GM12878 (cell line): ENCODE results near the gene OR8U1. TPM values are rescaled to one million over a fixed set of nuclear protein-coding genes. Genes with fewer than 3 reads are reported as not detected.

Experiments
- ATAC-seq: fragments of 200-7000 bp; cut with Tn5 transposase; 3 replicates; pipeline ENCODE4 v1.9.1; 2020; ENCODE audit warnings: mild to moderate bottlenecking, moderate library complexity
- BruUV-seq: library from RNA; stranded (reverse); fragments of 400-500 nt; replicated peaks from 2 replicates; lab custom pipeline; 2021; lab: Mats Ljungman, UMichigan
- CTCF ChIA-PET: fragments of 300-600 bp; sonication (Branson Sonifier 250); formaldehyde crosslinking; extraction: SDS; loops from one replicate; lab custom pipeline; 2021; ENCODE audit warnings: inconsistent platforms; lab: Yijun Ruan, JAX
- POLR2A ChIA-PET: fragments of 350-600 bp; formaldehyde crosslinking; extraction: SDS; loops from one replicate; lab custom pipeline; 2021; ENCODE audit warnings: inconsistent platforms; lab: Charles Lee
- RAD21 ChIA-PET: fragments of 300-600 bp; sonication (Branson Sonifier 250); formaldehyde crosslinking; loops from one replicate; lab custom pipeline; 2023; ENCODE audit warnings: antibody characterized with exemption; ENCODE audit not compliant: unreplicated experiment; lab: Charles Lee
- SMC1A ChIA-PET: fragments of 300-600 bp; sonication (Branson Sonifier 250); formaldehyde crosslinking; loops from one replicate; lab custom pipeline; 2023; ENCODE audit not compliant: unreplicated experiment, uncharacterized antibody; lab: Charles Lee
- DNase-seq: peaks from one replicate; pipeline ENCODE4 v3.0.0-alpha.2; 2011; ENCODE audit warnings: low read depth, low spot score
- FAIRE-seq: peaks from 3 replicates; lab custom pipeline; 2011; peaks lifted over from hg19 to GRCh38; lab: Jason Lieb, UNC
- H2AFZ ChIP-seq: 2 replicates; pipeline ENCODE4 v1.6.0; 2011; ENCODE audit warnings: low read depth, low read length, control low read depth; ENCODE audit not compliant: control insufficient read depth
- H3K27ac ChIP-seq: 2 replicates; pipeline ENCODE4 v1.5.1; 2011; ENCODE audit warnings: control low read depth; ENCODE audit not compliant: control insufficient read depth, insufficient read depth
- H3K27me3 ChIP-seq, 2 experiments: replicated peaks in 1 of 2; 2 replicates each; pipeline versions ENCODE4 v1.6.0 to v1.6.1; 2011; ENCODE audit warnings: low read length in 1 of 2; ENCODE audit not compliant: control insufficient read depth in 2 of 2, insufficient read depth in 2 of 2
- H3K36me3 ChIP-seq, 2 experiments: 2 replicates each; pipeline ENCODE4 v1.5.1; 2011; ENCODE audit warnings: low read length in 1 of 2; ENCODE audit not compliant: control insufficient read depth in 2 of 2, insufficient read depth in 2 of 2
- H3K4me1 ChIP-seq: 2 replicates; pipeline ENCODE4 v1.6.1; 2011; ENCODE audit warnings: mild to moderate bottlenecking, low read length, moderate library complexity, mixed read lengths; ENCODE audit not compliant: control insufficient read depth, insufficient read depth
- H3K4me2 ChIP-seq: 2 replicates; pipeline ENCODE4 v1.6.0; 2011; ENCODE audit warnings: control low read depth; ENCODE audit not compliant: control insufficient read depth, insufficient read depth
- H3K4me3 ChIP-seq: fragments of 200-600 bp; sonication (generic); 2 replicates; pipeline ENCODE4 v1.5.1; 2016
- H3K79me2 ChIP-seq: 2 replicates; pipeline ENCODE4 v1.6.0; 2011; ENCODE audit warnings: low read length; ENCODE audit not compliant: control insufficient read depth, insufficient read depth
- H3K9ac ChIP-seq: 2 replicates; pipeline ENCODE4 v1.8.0; 2011; ENCODE audit warnings: low read length, control low read depth, mixed read lengths; ENCODE audit not compliant: control insufficient read depth, insufficient read depth
- H3K9me3 ChIP-seq: replicated peaks from 3 replicates; pipeline ENCODE4 v1.5.1; 2011; ENCODE audit warnings: mild to moderate bottlenecking, low read length; ENCODE audit not compliant: control insufficient read depth, insufficient read depth
- H4K20me1 ChIP-seq: 2 replicates; pipeline ENCODE4 v1.6.0; 2011; ENCODE audit not compliant: control insufficient read depth, insufficient read depth
- BHLHE40 ChIP-seq, 2 experiments: fragments of 450-650 bp in 1 of 2; IDR thresholded peaks; 2 replicates each; pipeline ENCODE4 v1.6.1; 2011 to 2017; ENCODE audit warnings: low read depth in 2 of 2, borderline replicate concordance in 1 of 2, improper control_type of control experiment in 1 of 2, low read length in 1 of 2, mild to moderate bottlenecking in 1 of 2
- CBX5 ChIP-seq: sonication (generic); IDR thresholded peaks from 2 replicates; pipeline ENCODE4 v1.6.1; 2016; ENCODE audit warnings: low read depth, moderate library complexity, mild to moderate bottlenecking, inconsistent platforms
- CEBPZ ChIP-seq: fragments of 150-350 bp; IDR thresholded peaks from 2 replicates; pipeline ENCODE4 v1.6.1; 2016; ENCODE audit warnings: low read depth, low read length
- CHD4 ChIP-seq: fragments of 200-600 bp; sonication (generic); IDR thresholded peaks from 2 replicates; pipeline ENCODE4 v1.6.1; 2016; ENCODE audit warnings: mild to moderate bottlenecking
- ELK1 ChIP-seq: IDR thresholded peaks from 2 replicates; pipeline ENCODE4 v1.6.1; 2012; ENCODE audit warnings: low read depth, low read length, improper control_type of control experiment
- EP300 ChIP-seq, 2 experiments: fragments of 150-350 bp in 1 of 2; IDR thresholded peaks; 2 replicates each; pipeline ENCODE4 v1.6.1; 2011 to 2012; ENCODE audit warnings: low read depth in 2 of 2, low read length in 2 of 2, borderline replicate concordance in 1 of 2, improper control_type of control experiment in 1 of 2, inconsistent platforms in 1 of 2; ENCODE audit not compliant: control insufficient read depth in 1 of 2
- FOXM1 ChIP-seq: IDR thresholded peaks from 2 replicates; pipeline ENCODE4 v1.6.1; 2012; ENCODE audit warnings: low read depth, mild to moderate bottlenecking, inconsistent platforms, low read length, moderate library complexity
- HDGF ChIP-seq: fragments of 450-650 bp; IDR thresholded peaks from 2 replicates; pipeline ENCODE4 v1.6.1; 2016; ENCODE audit warnings: antibody characterized with exemption
- KLF5 ChIP-seq: fragments of 450-650 bp; IDR thresholded peaks from 2 replicates; pipeline ENCODE4 v1.6.1; 2014; ENCODE audit warnings: mild to moderate bottlenecking; ENCODE audit not compliant: partially characterized antibody
- MYC ChIP-seq: IDR thresholded peaks from 2 replicates; pipeline ENCODE4 v1.6.1; 2011; ENCODE audit warnings: mild to moderate bottlenecking, low read length, moderate library complexity, inconsistent platforms; ENCODE audit not compliant: insufficient read depth, insufficient replicate concordance, insufficient read length, severe bottlenecking
- POU2F2 ChIP-seq: IDR thresholded peaks from 3 replicates; pipeline ENCODE4 v1.6.1; 2011; ENCODE audit warnings: low read depth, mild to moderate bottlenecking, low read length, borderline replicate concordance
- RELA ChIP-seq: fragments of 450-650 bp; IDR thresholded peaks from 2 replicates; pipeline ENCODE4 v1.8.0; 2014; ENCODE audit warnings: borderline replicate concordance; ENCODE audit not compliant: partially characterized antibody
- ZBTB11 ChIP-seq: fragments of 450-650 bp; formaldehyde crosslinking; IDR thresholded peaks from 2 replicates; pipeline ENCODE4 v1.5.0; 2022; ENCODE audit warnings: mild to moderate bottlenecking, missing genetic modification characterization
- ZSCAN29 ChIP-seq: fragments of 450-650 bp; IDR thresholded peaks from 2 replicates; pipeline ENCODE4 v1.6.1; 2017; ENCODE audit warnings: mild to moderate bottlenecking, moderate library complexity
- WGBS: methylation state at CpG from one replicate; pipeline ENCODE4 v1.1.6; 2016; ENCODE audit warnings: low lambda C conversion rate; ENCODE audit not compliant: insufficient replicate concordance, insufficient coverage; ENCODE audit errors: missing lambda C conversion rate; 5-methylcytosine and 5-hydroxymethylcytosine counted together
- in situ Hi-C: fragments of 300-500 bp; cut with MboI; formaldehyde crosslinking; loops from 9 replicates; pipeline ENCODE4 v1.14.3; 2018; ENCODE audit warnings: mixed read lengths
- intact Hi-C: fragments of 100-400 bp; cut with micrococcal nuclease; formaldehyde crosslinking; loops from one replicate; pipeline ENCODE4 v1.14.2; 2022; ENCODE audit not compliant: unreplicated experiment
- polyA plus RNA-seq, 11 experiments: library from polyadenylated mRNA; depleted of rRNA in 4 of 11; unstranded in 6 of 11; stranded (reverse) in 5 of 11; fragments of >200 nt; fragmentation: Nextera tagmentation in 4 of 11; fragmentation: Illumina TruSeq in 1 of 11; extraction: Ambion mirVana in 4 of 11; extraction: Trizol in 1 of 11; gene quantifications; 1 replicate in 1 of 11; 2 replicates in 10 of 11; pipeline versions ENCODE4 v1.2.1 to v1.2.3, GENCODE V29; 2011 to 2016; ENCODE audit warnings: inconsistent platforms in 2 of 11, missing spikeins in 2 of 11, low read depth in 1 of 11
- total RNA-seq, 4 experiments: library from RNA; depleted of rRNA in 3 of 4; stranded (reverse); fragments of >200 nt in 3 of 4; fragmentation: Illumina TruSeq in 1 of 4; extraction: Trizol in 1 of 4; gene quantifications; 2 replicates each; pipeline versions ENCODE4 v1.2.1 to v1.2.3, GENCODE V29; 2013 to 2021

The OR8U1 gene
- total and polyA plus RNA-seq, 10 of the 15 experiments (the other 5 are each of a cell fraction or from before 2014, with no cell fraction given): not detected

- TF ChIP-seq POU2F2 (no peak), RELA (no peak), CBX5 (no peak), ELK1 (no peak), CHD4 (no peak)
- TF ChIP-seq, all 136 proteins: peak for 0
Measured at GRCh38 chr11:56345739-56346138, 29.7 kb upstream of the OR8U1 start, which contains the start of gene OR8K1 (continued).

- Histone ChIP-seq H3K9me3 (no peaks in the 10 kb centered on the region), H4K20me1 (no peaks in the 10 kb centered on the region), H3K4me2 (no peak within 1 kb of the TSS), H3K36me3 (no peaks in the 10 kb centered on the region), H3K27ac (no peak within 1 kb of the TSS), H3K27me3 (no peaks in the 10 kb centered on the region), H3K79me2 (no peaks in the 10 kb centered on the region), H2AFZ (no peak within 1 kb of the TSS), H3K4me3 (no peak within 1 kb of the TSS), H3K4me1 (no peaks in the 10 kb centered on the region), H3K9ac (no peak within 1 kb of the TSS)
- SMC1A ChIA-PET: no interaction called here
- no peak for FAIRE-seq
- in situ Hi-C loops: no loop called here
- 13% methylated on average over 2 of the region's 2 CpGs for WGBS
- no TSS peak for BruUV-seq
- ATAC-seq: no peak
- no peak for DNase-seq
- CTCF ChIA-PET: no interaction called here
- intact Hi-C loops: loop anchor here (5.0 kb wide), 1 partner anchor 57 kb away; no protein-coding TSS in a partner anchor
- RAD21 ChIA-PET: no interaction called here
- POLR2A ChIA-PET: no interaction called here
- TF ChIP-seq EP300 (IDR thresholded peaks at IDR 0.05; ENCODE audit: borderline replicate concordance in 1 of 2, control insufficient read depth in 1 of 2, low read depth in 2 of 2, low read length in 2 of 2) (no peak), MYC (no peak), ZBTB11 (CRISPR knock-in tag) (no peak), HDGF (no peak), ZSCAN29 (no peak), BHLHE40 (IDR thresholded peaks at IDR 0.05; ENCODE audit: borderline replicate concordance in 1 of 2, low read depth in 2 of 2, low read length in 1 of 2) (no peak), FOXM1 (no peak), CEBPZ (no peak), KLF5 (no peak)
Measured at GRCh38 chr11:56353991-56354390, 21.4 kb upstream of the OR8U1 start, which contains the start of gene OR8J1. OR8J1 (plus strand) TSS chr11:56354291; CDS start chr11:56360247, 5,956 bp downstream.
